ENCODE data around the gene MICA.
"Not testable (repeated sequence)": the region's sequence is repeated elsewhere in the genome, so short reads cannot be mapped to it uniquely, and the experiment has no call there.

Gene MICA

DNA sequence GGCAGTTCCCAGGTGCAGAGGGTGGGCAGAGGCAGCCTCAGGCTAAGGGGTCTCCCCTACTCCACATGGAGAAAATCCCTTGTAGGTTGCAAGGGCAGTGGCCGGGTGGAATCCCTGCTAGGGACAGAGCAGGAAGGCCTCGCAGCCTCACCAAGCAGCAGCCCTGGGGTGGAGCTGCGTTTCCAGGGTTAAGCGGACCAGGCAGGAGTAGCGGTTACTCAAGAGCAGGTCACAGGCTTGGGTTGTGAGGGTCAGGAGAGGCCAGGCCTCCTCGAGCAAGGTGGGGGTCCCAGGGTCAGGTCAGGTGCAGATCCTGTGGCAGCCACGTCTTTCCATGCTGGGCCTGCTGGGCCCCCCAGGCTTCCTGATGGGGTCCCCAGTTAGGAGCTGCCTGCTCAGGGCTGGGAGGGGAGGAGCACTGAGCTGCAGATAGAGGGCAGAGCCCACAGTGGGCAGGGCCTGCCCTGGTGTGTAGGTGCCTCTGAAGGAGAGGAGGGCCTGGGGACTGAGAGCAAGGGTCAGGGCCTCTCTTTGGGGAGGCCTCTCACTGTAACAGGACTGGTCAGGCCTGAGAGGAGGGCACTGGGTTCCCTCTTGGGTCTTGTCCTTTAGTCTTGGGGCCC is 10.9 kb downstream of the MICA start:
- DNase-seq (ENCODE audit: low spot score), result not testable (repeated sequence)

- DNase-seq (ENCODE audit: low spot score), result no peak
Observed at GRCh38 chr6:31414771-31415265, 11.4 kb downstream of the MICA start.

- DNase-seq (ENCODE audit: low spot score), result no peak
Observed at GRCh38 chr6:31416394-31417014, 13.1 kb downstream of the MICA start.

- DNase-seq (ENCODE audit: low spot score), result no peak
Observed at GRCh38 chr6:31418251-31418650, 14.9 kb downstream of the MICA start.

- DNase-seq (ENCODE audit: low spot score), result no peak
Observed at GRCh38 chr6:31419842-31420241, 16.4 kb downstream of the MICA start.

GRCh38 chr6:31420546-31420945 is 17.2 kb downstream of the MICA start:
- no peak for DNase-seq (ENCODE audit: low spot score)

- DNase-seq (ENCODE audit: low spot score), result no peak
Observed at GRCh38 chr6:31422587-31422986, 19.2 kb downstream of the MICA start.

DNA sequence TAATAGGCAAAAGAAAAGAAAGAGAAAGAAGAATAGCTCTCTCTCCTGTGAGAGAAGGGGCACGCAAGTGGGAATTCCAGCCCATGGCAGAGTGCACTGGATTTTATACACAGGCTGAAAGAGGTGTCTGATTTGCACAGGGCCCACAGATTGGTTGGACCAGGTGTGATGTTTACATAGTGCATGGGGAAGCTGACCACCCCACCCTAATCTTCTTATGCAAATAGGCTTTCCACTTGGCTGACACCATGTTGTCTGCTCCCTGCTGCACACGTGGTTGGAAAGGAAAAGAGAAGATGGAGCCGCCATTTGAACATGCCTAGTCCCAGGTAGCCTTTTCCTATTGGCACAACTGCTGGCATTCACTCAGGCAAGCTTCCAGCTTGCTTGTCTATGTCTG is 20.2 kb downstream of the MICA start:
- DNase-seq (ENCODE audit: low spot score), result no peak

DNA sequence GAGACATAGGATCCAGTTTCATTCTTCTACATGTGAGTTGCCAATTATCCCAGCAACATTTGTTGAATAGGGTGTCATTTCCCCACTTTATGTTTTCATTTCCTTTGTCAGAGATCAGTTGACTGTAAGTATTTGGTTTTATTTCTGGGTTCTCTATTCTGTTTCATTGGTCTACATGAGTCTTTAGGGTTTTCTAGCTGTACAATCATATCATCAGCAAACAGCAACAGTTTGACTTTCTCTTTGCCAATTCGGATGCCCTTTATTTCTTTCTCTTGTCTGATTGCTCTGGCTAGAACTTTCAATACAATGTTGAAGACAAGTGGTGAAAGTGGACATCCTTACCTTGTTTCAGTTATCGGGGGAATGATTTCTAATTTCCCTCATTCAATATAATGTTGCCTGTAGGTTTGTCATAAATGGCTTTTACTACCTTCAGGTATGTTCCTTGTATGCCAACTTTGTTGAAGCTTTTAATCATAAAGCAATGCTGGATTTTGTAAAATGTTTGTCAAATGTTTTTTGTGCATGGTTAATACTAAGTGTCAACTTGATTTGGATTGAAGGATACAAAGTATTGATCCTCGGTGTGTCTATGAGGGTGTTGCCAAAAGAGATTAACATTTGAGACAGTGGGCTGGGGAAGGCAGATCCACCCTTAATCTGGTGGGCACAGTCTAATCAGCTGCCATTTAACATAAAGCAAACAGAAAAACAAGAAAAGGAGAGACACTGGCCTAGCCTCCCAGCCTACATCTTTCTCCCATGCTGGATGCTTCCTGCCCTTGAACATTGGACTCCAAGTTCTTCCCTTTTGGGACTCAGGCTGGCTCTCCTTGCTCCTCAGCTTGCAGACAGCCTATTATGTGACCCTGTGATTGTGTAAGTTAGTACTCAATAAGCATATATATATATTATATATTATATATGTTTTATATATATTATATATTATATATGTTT is 23.3 kb downstream of the MICA start:
- no peak for DNase-seq (ENCODE audit: low spot score)

GRCh38 chr6:31430449-31430848 is 27.1 kb downstream of the MICA start:
- DNase-seq (ENCODE audit: low spot score), result no peak

DNA sequence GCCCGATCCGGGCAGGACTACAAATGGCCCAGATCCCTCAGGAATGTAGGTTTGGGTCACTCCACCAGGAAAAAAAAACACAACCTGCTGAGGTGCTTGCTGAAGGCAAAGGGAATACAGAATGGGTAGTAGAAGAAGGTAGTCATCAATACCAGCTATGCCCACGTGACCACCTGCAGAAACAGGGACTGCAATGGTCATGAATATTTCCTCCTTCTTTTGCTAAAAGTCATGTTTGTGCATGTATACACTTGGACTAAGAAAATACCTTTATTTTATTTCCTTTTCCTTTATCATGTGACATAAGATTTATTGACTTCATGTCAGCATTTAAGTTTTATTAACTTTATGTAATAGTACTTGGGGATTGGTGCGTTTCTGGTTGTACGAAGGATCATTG is 31.7 kb downstream of the MICA start:
- not testable (repeated sequence) for DNase-seq (ENCODE audit: low spot score)

GRCh38 chr6:31438222-31438621 is 34.8 kb downstream of the MICA start:
- no peak for DNase-seq (ENCODE audit: low spot score)

DNA sequence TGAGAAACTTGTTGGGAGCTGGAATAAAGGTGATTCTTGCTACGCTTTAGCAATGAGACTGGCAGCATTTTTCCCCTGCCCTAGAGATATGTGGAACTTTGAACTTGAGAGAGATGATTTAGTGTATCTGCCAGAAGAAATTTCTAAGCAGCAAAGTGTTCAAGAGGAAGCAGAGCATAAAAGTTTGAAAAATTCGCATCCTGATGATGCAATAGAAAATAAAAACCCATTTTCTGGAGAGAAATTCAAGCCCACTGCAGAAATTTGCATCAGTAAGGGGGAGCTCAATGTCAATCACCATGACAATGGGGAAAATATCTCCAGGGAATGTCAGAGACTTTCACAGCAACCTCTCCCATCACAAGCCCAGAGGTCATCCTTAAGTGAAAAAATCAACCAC is 35.3 kb downstream of the MICA start:
- DNase-seq (ENCODE audit: low spot score), result no peak

- peak; percentile 81 for DNase-seq (ENCODE audit: low spot score)
Observed at GRCh38 chr6:31441365-31442267, 38.2 kb downstream of the MICA start.

DNA sequence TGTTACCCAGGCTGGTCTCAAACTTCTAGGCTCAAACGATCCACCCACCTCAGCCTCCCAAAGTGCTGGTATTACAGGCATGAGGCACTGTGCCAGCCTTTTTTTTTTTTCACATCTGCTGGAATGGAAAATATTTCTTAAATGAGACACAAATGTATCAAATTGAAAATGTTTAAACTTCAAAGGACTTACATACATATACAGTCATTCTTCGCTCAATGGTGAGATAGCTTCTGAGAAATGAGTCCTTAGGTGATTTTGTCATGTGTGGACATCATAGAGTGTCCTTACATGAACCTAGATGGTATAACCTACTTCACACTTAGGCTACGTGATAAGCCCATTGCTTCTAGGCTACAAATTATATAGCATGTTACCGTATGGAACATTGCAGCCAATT is 43.1 kb downstream of the MICA start:
- DNase-seq (ENCODE audit: low spot score), result no peak

DNA sequence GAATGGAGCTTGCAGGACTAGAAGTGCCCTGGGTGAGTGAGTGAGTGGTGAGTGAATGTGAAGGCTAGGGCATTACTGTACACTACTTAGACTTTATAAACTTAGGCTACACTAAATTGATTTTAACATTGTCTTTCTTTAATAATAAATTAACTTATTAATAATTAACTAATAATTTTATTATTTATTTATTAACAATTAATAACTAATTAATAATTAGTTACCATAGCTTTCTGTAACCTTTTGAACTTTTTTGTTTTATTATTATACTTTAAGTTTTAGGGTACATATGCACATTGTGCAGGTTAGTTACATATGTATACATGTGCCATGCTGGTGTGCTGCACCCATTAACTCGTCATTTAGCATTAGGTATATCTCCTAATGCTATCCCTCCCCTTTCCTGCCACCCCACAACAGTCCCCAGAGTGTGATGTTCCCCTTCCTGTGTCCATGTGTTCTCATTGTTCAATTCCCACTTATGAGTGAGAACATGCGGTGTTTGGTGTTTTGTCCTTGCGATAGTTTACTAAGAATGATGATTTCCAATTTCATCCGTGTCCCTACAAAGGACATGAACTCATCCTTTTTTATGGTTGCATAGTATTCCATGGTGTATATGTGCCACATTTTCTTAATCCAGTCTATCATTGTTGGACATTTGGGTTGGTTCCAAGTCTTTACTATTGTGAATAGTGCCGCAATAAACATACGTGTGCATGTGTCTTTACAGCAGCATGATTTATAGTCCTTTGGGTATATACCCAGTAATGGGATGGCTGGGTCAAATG is 43.8 kb downstream of the MICA start:
- not testable (repeated sequence) for DNase-seq (ENCODE audit: low spot score)

- DNase-seq (ENCODE audit: low spot score), result no peak
Observed at GRCh38 chr6:31450751-31451150, 47.4 kb downstream of the MICA start.

DNA sequence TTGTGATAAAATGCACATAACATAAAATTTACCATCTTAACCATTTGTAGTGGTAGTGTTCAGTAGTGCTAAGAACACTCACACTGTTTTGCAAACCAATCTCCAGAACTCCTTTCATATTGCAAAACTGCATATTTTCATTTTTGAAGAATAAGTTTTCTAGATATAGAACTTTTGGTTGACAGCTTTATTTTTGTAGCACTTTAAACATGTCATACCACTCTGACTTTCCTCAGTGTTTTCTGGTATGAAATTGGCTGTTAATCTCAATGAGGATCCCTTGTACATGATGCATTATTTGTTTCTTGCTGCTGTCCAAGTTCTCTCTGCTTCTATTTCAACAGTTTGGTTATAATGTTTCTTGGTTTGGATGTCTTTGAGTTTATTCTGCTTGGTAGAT is 49.5 kb downstream of the MICA start:
- no peak for DNase-seq (ENCODE audit: low spot score)

DNA sequence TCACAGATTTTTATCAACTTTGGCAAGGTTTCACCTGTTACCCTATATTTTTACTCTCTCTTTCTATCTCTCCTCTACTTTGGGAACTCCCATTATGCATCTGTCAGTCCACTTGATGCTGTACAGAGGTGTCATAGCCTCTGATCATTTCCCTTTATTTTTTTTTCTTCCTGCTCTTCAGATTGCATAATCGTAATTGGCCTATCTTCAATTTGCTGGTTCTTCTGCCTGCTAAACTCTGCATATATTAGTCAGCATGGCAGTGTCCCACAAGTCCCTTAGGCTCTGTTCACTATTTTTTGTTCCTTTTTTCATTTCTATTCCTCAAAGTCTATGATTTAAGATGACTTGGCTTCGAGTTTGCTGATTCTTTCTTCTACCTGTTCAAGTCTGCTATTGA is 49.9 kb downstream of the MICA start:
- no peak for DNase-seq (ENCODE audit: low spot score)

DNA sequence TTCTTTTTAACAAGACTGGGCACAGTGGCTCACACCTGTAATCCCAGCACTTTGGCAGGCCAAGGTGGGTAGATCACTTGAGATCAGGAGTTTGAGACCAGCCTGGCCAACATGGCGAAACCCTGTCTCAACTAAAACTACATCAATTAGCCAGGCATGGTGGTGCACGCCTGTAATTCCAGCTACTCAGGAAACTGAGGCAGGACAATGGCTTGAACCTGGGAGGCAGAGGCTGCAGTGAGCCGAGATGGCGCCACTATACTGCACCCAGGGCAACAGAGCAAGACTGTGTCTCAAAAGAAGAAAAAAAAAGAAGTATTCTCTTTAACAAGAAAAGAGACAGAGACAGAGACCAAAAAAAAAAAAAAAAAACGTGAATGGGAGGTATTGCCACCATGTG is 56.5 kb downstream of the MICA start:
- DNase-seq (ENCODE audit: low spot score), result not testable (repeated sequence)
